ENCODE measurements around the gene ASCL5. TPM values are rescaled to one million over a fixed set of nuclear protein-coding genes. Genes with fewer than 3 reads are reported as not detected.

Gene ASCL5
- total and polyA plus RNA-seq, 10 of the 15 experiments (the other 5 are each of a cell fraction or from before 2014, with no cell fraction given) = 0.04 TPM; not detected in 9

- TF ChIP-seq PAX5 (IDR thresholded peaks at IDR 0.05; ENCODE audit: borderline replicate concordance, low read depth, low read length) (no peak), SREBF1 (IDR thresholded peaks at IDR 0.05; ENCODE audit: low read length) (no peak)
These were observed 43.2 kb downstream of the ASCL5 start (continued) for GRCh38 chr1:201083741-201084140.

GRCh38 chr1:201080135-201080534 lies 46.8 kb downstream of the ASCL5 start:
- H3K4me1 ChIP-seq (ENCODE audit: control insufficient read depth, insufficient read depth, low read length) = no peaks in the 10 kb centered on the region
- no peaks in the 10 kb centered on the region for H3K36me3 ChIP-seq (ENCODE audit: control insufficient read depth in 2 of 2, insufficient read depth in 2 of 2, low read length in 1 of 2)
- H3K27me3 ChIP-seq (replicated peaks in 1 of 2; ENCODE audit: control insufficient read depth in 2 of 2, insufficient read depth in 2 of 2, low read length in 1 of 2) = peaks cover 0 to 4% of the 10 kb centered on the region in 2 experiments; a peak in 2 of 4 replicates
- 35% methylated on average over 3 of the region's 3 CpGs for WGBS (ENCODE audit: insufficient coverage, insufficient replicate concordance, low lambda C conversion rate, missing lambda C conversion rate)
- BruUV-seq (replicated peaks) = no TSS peak
- no peak overlapping the region for H3K9ac ChIP-seq (ENCODE audit: control insufficient read depth, insufficient read depth, low read length)
- H4K20me1 ChIP-seq (ENCODE audit: control insufficient read depth, insufficient read depth) = no peaks in the 10 kb centered on the region
- no peak overlapping the region for H3K4me3 ChIP-seq
- ChIA-PET RAD21 (ENCODE audit: unreplicated experiment) (no interaction called here), CTCF (interaction anchor here (0.6 to 2.8 kb wide), 8 partner anchors 10 to 1169 kb away, joined by 3 to 10 read pairs (median 3); no protein-coding TSS in a partner anchor), POLR2A (no interaction called here), SMC1A (ENCODE audit: uncharacterized antibody, unreplicated experiment) (interaction anchor here (1.4 to 1.5 kb wide), 2 partner anchors 14 to 522 kb away, joined by 3 read pairs; no protein-coding TSS in a partner anchor)
- TF ChIP-seq SUZ12 (IDR thresholded peaks at IDR 0.05; ENCODE audit: unreplicated experiment) (no peak), BHLHE40 (IDR thresholded peaks at IDR 0.05; ENCODE audit: borderline replicate concordance in 1 of 2, low read depth in 2 of 2, low read length in 1 of 2) (no peak), NFIC (IDR thresholded peaks at IDR 0.05; ENCODE audit: low read depth, low read length) (no peak), E2F4 (IDR thresholded peaks at IDR 0.05; ENCODE audit: low read depth, low read length) (no peak), ZBED1 (IDR thresholded peaks at IDR 0.05; ENCODE audit: borderline replicate concordance) (no peak), BCL3 (IDR thresholded peaks at IDR 0.05; ENCODE audit: borderline replicate concordance, insufficient read depth, low read depth, low read length, poor library complexity, severe bottlenecking) (no peak), GATAD2B (conservative IDR thresholded peaks at IDR 0.05; ENCODE audit: low read depth) (no peak), NR2C1 (IDR thresholded peaks at IDR 0.05) (no peak), NR2C2 (IDR thresholded peaks at IDR 0.05; ENCODE audit: borderline replicate concordance, control insufficient read depth, insufficient read length, low read depth) (no peak), E2F8 (IDR thresholded peaks at IDR 0.05; ENCODE audit: low read depth, partially characterized antibody) (no peak), IKZF2 (IDR thresholded peaks at IDR 0.05) (no peak), BCL11A (IDR thresholded peaks at IDR 0.05; ENCODE audit: low read depth, low read length) (no peak)
- H3K27ac ChIP-seq (ENCODE audit: control insufficient read depth, insufficient read depth) = no peak overlapping the region
- DNase-seq (ENCODE audit: low read depth, low spot score) (no peak), FAIRE-seq (no peak), ATAC-seq (peak; percentile 40; the same call in 1 of the 3 replicates)
- no peaks in the 10 kb centered on the region for H3K79me2 ChIP-seq (ENCODE audit: control insufficient read depth, insufficient read depth, low read length)
- intact Hi-C loops (cut with micrococcal nuclease; ENCODE audit: unreplicated experiment) (loop anchor here (10.0 kb wide), 2 partner anchors 145 to 285 kb away; no protein-coding TSS in a partner anchor), in situ Hi-C loops (cut with MboI) (no loop called here)
- H3K9me3 ChIP-seq (replicated peaks; ENCODE audit: control insufficient read depth, insufficient read depth, low read length) = no peaks in the 10 kb centered on the region
- no peak overlapping the region for H2AFZ ChIP-seq (ENCODE audit: control insufficient read depth, low read depth, low read length)
- no peak overlapping the region for H3K4me2 ChIP-seq (ENCODE audit: control insufficient read depth, insufficient read depth)
